Endothelial cell of umbilical vein (primary cell): ENCODE data around the gene DDX39A.

Experiments
- CTCF ChIP-seq, 2 donors: IDR thresholded peaks; 1 replicate in 1 of 2; 2 replicates in 1 of 2; pipeline ENCODE4 v1.5.1; 2011; ENCODE audit warnings: low read length in 2 of 2, mild to moderate bottlenecking in 2 of 2, moderate library complexity in 2 of 2, control low read depth in 1 of 2, inconsistent platforms in 1 of 2, low read depth in 1 of 2; ENCODE audit not compliant: insufficient read depth in 1 of 2; ENCODE audit errors: extremely low read depth in 1 of 2
- JUN ChIP-seq: IDR thresholded peaks from 2 replicates; pipeline ENCODE4 v1.6.1; 2011; ENCODE audit warnings: borderline replicate concordance, low read depth; ENCODE audit not compliant: insufficient read length, insufficient read depth
- MYC ChIP-seq: IDR thresholded peaks from one replicate; pipeline ENCODE4 v1.6.1; 2011; ENCODE audit warnings: mild to moderate bottlenecking, low read depth, low read length
- POLR2A ChIP-seq: IDR thresholded peaks from 2 replicates; pipeline ENCODE4 v1.6.1; 2012; ENCODE audit warnings: low read depth, mild to moderate bottlenecking, control low read depth, low read length

- TF ChIP-seq POLR2A (no peak), CTCF (IDR thresholded peaks at IDR 0.05; ENCODE audit: extremely low read depth in 1 of 2, insufficient read depth in 1 of 2, low read depth in 1 of 2, low read length in 2 of 2) (no peak), MYC (no peak), JUN (no peak)
Measured at GRCh38 chr19:14385492-14385891, 33.6 kb downstream of the DDX39A start.
